ENCODE results near the gene AEN.
"Not testable (repeated sequence)": the region's sequence is repeated elsewhere in the genome, so short reads cannot be mapped to it uniquely, and the experiment has no call there.

Gene AEN

GRCh38 chr15:88634449-88634848, 13.3 kb downstream of the AEN start:
- H3K36me3 ChIP-seq (ENCODE audit: control insufficient read depth, insufficient read depth, low read length): peaks cover 48% of the 10 kb centered on the region
- H3K27ac ChIP-seq (ENCODE audit: low read depth, low read length): no peak overlapping the region
- H3K9ac ChIP-seq (ENCODE audit: low read length): no peak overlapping the region
- H3K9me3 ChIP-seq (ENCODE audit: control insufficient read depth, insufficient read depth, low read depth, low read length): no peaks in the 10 kb centered on the region
- H3K27me3 ChIP-seq (ENCODE audit: control insufficient read depth, insufficient read depth, low read length): no peaks in the 10 kb centered on the region
- H3K4me3 ChIP-seq (ENCODE audit: low read depth, low read length): no peak overlapping the region
- H3K4me1 ChIP-seq (ENCODE audit: control insufficient read depth, insufficient read depth, low read length): peaks cover 43% of the 10 kb centered on the region

GRCh38 chr15:88635318-88635717, 14.2 kb downstream of the AEN start:
- Histone ChIP-seq H3K27me3 (ENCODE audit: control insufficient read depth, insufficient read depth, low read length) (no peaks in the 10 kb centered on the region), H3K9ac (ENCODE audit: low read length) (no peak overlapping the region), H3K36me3 (ENCODE audit: control insufficient read depth, insufficient read depth, low read length) (peaks cover 39% of the 10 kb centered on the region), H3K4me3 (ENCODE audit: low read depth, low read length) (no peak overlapping the region), H3K27ac (ENCODE audit: low read depth, low read length) (no peak overlapping the region), H3K9me3 (ENCODE audit: control insufficient read depth, insufficient read depth, low read depth, low read length) (no peaks in the 10 kb centered on the region), H3K4me1 (ENCODE audit: control insufficient read depth, insufficient read depth, low read length) (peaks cover 37% of the 10 kb centered on the region)

GRCh38 chr15:88636050-88636449, 14.9 kb downstream of the AEN start:
- Histone ChIP-seq H3K4me1 (ENCODE audit: control insufficient read depth, insufficient read depth, low read length) (peaks cover 37% of the 10 kb centered on the region), H3K36me3 (ENCODE audit: control insufficient read depth, insufficient read depth, low read length) (peaks cover 32% of the 10 kb centered on the region), H3K27me3 (ENCODE audit: control insufficient read depth, insufficient read depth, low read length) (no peaks in the 10 kb centered on the region), H3K9me3 (ENCODE audit: control insufficient read depth, insufficient read depth, low read depth, low read length) (no peaks in the 10 kb centered on the region), H3K27ac (ENCODE audit: low read depth, low read length) (no peak overlapping the region), H3K9ac (ENCODE audit: low read length) (no peak overlapping the region), H3K4me3 (ENCODE audit: low read depth, low read length) (no peak overlapping the region)

- Histone ChIP-seq H3K9me3 (ENCODE audit: control insufficient read depth, insufficient read depth, low read depth, low read length) (no peaks in the 10 kb centered on the region), H3K27ac (ENCODE audit: low read depth, low read length) (no peak overlapping the region), H3K27me3 (ENCODE audit: control insufficient read depth, insufficient read depth, low read length) (no peaks in the 10 kb centered on the region), H3K4me3 (ENCODE audit: low read depth, low read length) (no peak overlapping the region), H3K4me1 (ENCODE audit: control insufficient read depth, insufficient read depth, low read length) (peaks cover 37% of the 10 kb centered on the region), H3K9ac (ENCODE audit: low read length) (no peak overlapping the region), H3K36me3 (ENCODE audit: control insufficient read depth, insufficient read depth, low read length) (peaks cover 26% of the 10 kb centered on the region)
These were observed 15.5 kb downstream of the AEN start for GRCh38 chr15:88636654-88637053.

- peaks cover 37% of the 10 kb centered on the region for H3K4me1 ChIP-seq (ENCODE audit: control insufficient read depth, insufficient read depth, low read length)
- no peak overlapping the region for H3K4me3 ChIP-seq (ENCODE audit: low read depth, low read length)
These were observed 16.3 kb downstream of the AEN start for GRCh38 chr15:88637436-88637835.

GRCh38 chr15:88637841-88638625, 16.9 kb downstream of the AEN start:
- H3K9me3 ChIP-seq (ENCODE audit: control insufficient read depth, insufficient read depth, low read depth, low read length): no peaks in the 10 kb centered on the region
- peaks cover 37% of the 10 kb centered on the region for H3K4me1 ChIP-seq (ENCODE audit: control insufficient read depth, insufficient read depth, low read length)
- peak overlapping the region; percentile 36 for H3K4me3 ChIP-seq (ENCODE audit: low read depth, low read length)

More at GRCh38 chr15:88637436-88637835, 16.3 kb downstream of the AEN start:
- no peaks in the 10 kb centered on the region for H3K27me3 ChIP-seq (ENCODE audit: control insufficient read depth, insufficient read depth, low read length)
- no peaks in the 10 kb centered on the region for H3K9me3 ChIP-seq (ENCODE audit: control insufficient read depth, insufficient read depth, low read depth, low read length)
- peaks cover 18% of the 10 kb centered on the region for H3K36me3 ChIP-seq (ENCODE audit: control insufficient read depth, insufficient read depth, low read length)
- no peak overlapping the region for H3K9ac ChIP-seq (ENCODE audit: low read length)
- H3K27ac ChIP-seq (ENCODE audit: low read depth, low read length): no peak overlapping the region

GRCh38 chr15:88638626-88639372, 17.7 kb downstream of the AEN start, which contains the start of gene ISG20:
Gene ISG20 (plus strand): TSS chr15:88639016. CDS start chr15:88639367, 351 bp downstream.
- Histone ChIP-seq H3K4me3 (ENCODE audit: low read depth, low read length) (peak within 1 kb of the TSS; percentile 36), H3K27me3 (ENCODE audit: control insufficient read depth, insufficient read depth, low read length) (no peaks in the 10 kb centered on the region), H3K4me1 (ENCODE audit: control insufficient read depth, insufficient read depth, low read length) (peaks cover 37% of the 10 kb centered on the region), H3K27ac (ENCODE audit: low read depth, low read length) (no peak within 1 kb of the TSS; the same call in 1 of the 2 replicates), H3K9me3 (ENCODE audit: control insufficient read depth, insufficient read depth, low read depth, low read length) (no peaks in the 10 kb centered on the region), H3K9ac (ENCODE audit: low read length) (peak within 1 kb of the TSS; percentile 63), H3K36me3 (ENCODE audit: control insufficient read depth, insufficient read depth, low read length) (peaks cover 12% of the 10 kb centered on the region; the same call in 1 of the 2 replicates)

More at GRCh38 chr15:88637841-88638625, 16.9 kb downstream of the AEN start:
- Histone ChIP-seq H3K36me3 (ENCODE audit: control insufficient read depth, insufficient read depth, low read length) (peaks cover 14% of the 10 kb centered on the region; the same call in 1 of the 2 replicates), H3K9ac (ENCODE audit: low read length) (peak overlapping the region; percentile 63), H3K27ac (ENCODE audit: low read depth, low read length) (no peak overlapping the region; the same call in 1 of the 2 replicates), H3K27me3 (ENCODE audit: control insufficient read depth, insufficient read depth, low read length) (no peaks in the 10 kb centered on the region)

GRCh38 chr15:88641959-88642452, 20.9 kb downstream of the AEN start:
- H3K4me1 ChIP-seq (ENCODE audit: control insufficient read depth, insufficient read depth, low read length): peaks cover 20% of the 10 kb centered on the region
- no peaks in the 10 kb centered on the region for H3K27me3 ChIP-seq (ENCODE audit: control insufficient read depth, insufficient read depth, low read length)
- H3K36me3 ChIP-seq (ENCODE audit: control insufficient read depth, insufficient read depth, low read length): no peaks in the 10 kb centered on the region
- H3K27ac ChIP-seq (ENCODE audit: low read depth, low read length): no peak overlapping the region
- H3K4me3 ChIP-seq (ENCODE audit: low read depth, low read length): no peak overlapping the region
- H3K9me3 ChIP-seq (ENCODE audit: control insufficient read depth, insufficient read depth, low read depth, low read length): no peaks in the 10 kb centered on the region
- H3K9ac ChIP-seq (ENCODE audit: low read length): no peak overlapping the region

- not testable (repeated sequence) for H3K9ac ChIP-seq (ENCODE audit: low read length); H3K9me3 ChIP-seq (ENCODE audit: control insufficient read depth, insufficient read depth, low read depth, low read length); H3K36me3 ChIP-seq (ENCODE audit: control insufficient read depth, insufficient read depth, low read length); H3K27me3 ChIP-seq (ENCODE audit: control insufficient read depth, insufficient read depth, low read length); H3K4me3 ChIP-seq (ENCODE audit: low read depth, low read length); H3K27ac ChIP-seq (ENCODE audit: low read depth, low read length)
- peaks cover 17% of the 10 kb centered on the region for H3K4me1 ChIP-seq (ENCODE audit: control insufficient read depth, insufficient read depth, low read length)
These were observed 21.4 kb downstream of the AEN start for GRCh38 chr15:88642514-88642913.

- Histone ChIP-seq H3K4me1 (ENCODE audit: control insufficient read depth, insufficient read depth, low read length) (peaks cover 6% of the 10 kb centered on the region; the same call in 1 of the 2 replicates), H3K9ac (ENCODE audit: low read length) (no peak overlapping the region), H3K9me3 (ENCODE audit: control insufficient read depth, insufficient read depth, low read depth, low read length) (no peaks in the 10 kb centered on the region), H3K27me3 (ENCODE audit: control insufficient read depth, insufficient read depth, low read length) (no peaks in the 10 kb centered on the region), H3K27ac (ENCODE audit: low read depth, low read length) (no peak overlapping the region), H3K4me3 (ENCODE audit: low read depth, low read length) (no peak overlapping the region), H3K36me3 (ENCODE audit: control insufficient read depth, insufficient read depth, low read length) (no peaks in the 10 kb centered on the region)
These were observed 23.6 kb downstream of the AEN start for GRCh38 chr15:88644741-88645140.

Measured in HUES6 (cell line).